Measurements from ENCODE around the gene PHC2. TPM values are rescaled to one million over a fixed set of nuclear protein-coding genes. Genes with fewer than 3 reads are reported as not detected.

PHC2 gene
- total RNA-seq, 1 experiment from 2014 or later, result 9.4 TPM

DNA sequence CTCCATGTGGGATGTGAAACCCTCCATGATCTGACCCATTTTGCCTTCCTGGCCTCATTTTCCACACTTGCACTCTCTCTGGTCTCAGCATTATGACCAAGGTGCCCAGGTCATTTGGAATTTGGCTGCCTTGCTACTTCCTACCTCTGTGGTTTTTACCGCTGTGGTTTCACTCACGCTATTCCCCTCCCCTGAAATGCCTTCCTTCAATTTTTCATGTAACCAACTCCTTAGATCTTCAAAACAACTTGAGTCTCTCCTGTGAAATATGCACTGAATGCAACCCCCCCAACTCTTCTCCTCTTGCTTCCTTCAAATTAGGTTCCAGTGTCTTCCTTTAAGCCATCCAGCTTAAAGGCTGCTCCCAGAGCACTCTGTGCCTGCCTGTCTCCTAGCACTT lies 50.1 kb downstream of the PHC2 start:
- Histone ChIP-seq H4K8ac (replicated peaks; ENCODE audit: insufficient read length, low read depth, low read length) (no peak overlapping the region), H3K79me1 (ENCODE audit: insufficient read depth, low read depth, low read length, poor library complexity, severe bottlenecking) (no peaks in the 10 kb centered on the region), H4K20me1 (ENCODE audit: control insufficient read depth, insufficient read depth, insufficient read length) (no peaks in the 10 kb centered on the region), H2BK12ac (ENCODE audit: insufficient read length, low read depth, low read length) (no peak overlapping the region), H3K23ac (ENCODE audit: insufficient read length, low read depth, low read length) (no peak overlapping the region), H3K9me3 (ENCODE audit: control insufficient read depth, low read depth, low read length) (no peaks in the 10 kb centered on the region), H2AK5ac (ENCODE audit: insufficient read length, low read length) (no peak overlapping the region), H3K18ac (ENCODE audit: insufficient read length, low read depth, low read length) (no peak overlapping the region), H3K9ac (ENCODE audit: extremely low read depth, insufficient read length, low read length) (no peak overlapping the region), H3T11ph (ENCODE audit: low read length) (no peak overlapping the region), H2BK20ac (ENCODE audit: low read depth, low read length, poor library complexity, severe bottlenecking) (no peak overlapping the region), H2AFZ (ENCODE audit: low read length) (no peak overlapping the region), H3K56ac (ENCODE audit: insufficient read length, low read depth, low read length) (no peak overlapping the region), H3K4ac (ENCODE audit: low read depth, low read length) (no peak overlapping the region), H3K14ac (ENCODE audit: insufficient read depth, low read length) (no peak overlapping the region), H4K91ac (ENCODE audit: insufficient read length, low read depth, low read length) (no peak overlapping the region), H3K23me2 (ENCODE audit: insufficient read length, low read depth, low read length, poor library complexity, severe bottlenecking) (no peaks in the 10 kb centered on the region), H2BK5ac (ENCODE audit: insufficient read length, low read length) (no peak overlapping the region), H3K27ac (ENCODE audit: insufficient read length, low read depth, low read length) (no peak overlapping the region), H3K4me2 (ENCODE audit: insufficient read depth, insufficient read length, low read length) (no peak overlapping the region), H2BK120ac (ENCODE audit: low read depth, low read length, poor library complexity, severe bottlenecking) (no peak overlapping the region), H3K79me2 (ENCODE audit: insufficient read depth, low read length) (no peaks in the 10 kb centered on the region), H3K27me3 (ENCODE audit: insufficient read depth, low read length) (no peaks in the 10 kb centered on the region), H4K5ac (ENCODE audit: insufficient read length, low read depth, low read length) (no peak overlapping the region), H2BK15ac (ENCODE audit: low read depth, low read length) (no peak overlapping the region), H3K4me1 (ENCODE audit: insufficient read depth, low read length) (no peaks in the 10 kb centered on the region; the same call in 1 of the 2 replicates)
- peaks cover 9% of the 10 kb centered on the region for H3K27me3 Mint-ChIP-seq (ENCODE audit: low read depth)
- no peak overlapping the region for H3K4me3 Mint-ChIP-seq
- H3K4me1 Mint-ChIP-seq, result peaks cover 24 to 27% of the 10 kb centered on the region in 2 experiments
- TF ChIP-seq, protein P1, sequence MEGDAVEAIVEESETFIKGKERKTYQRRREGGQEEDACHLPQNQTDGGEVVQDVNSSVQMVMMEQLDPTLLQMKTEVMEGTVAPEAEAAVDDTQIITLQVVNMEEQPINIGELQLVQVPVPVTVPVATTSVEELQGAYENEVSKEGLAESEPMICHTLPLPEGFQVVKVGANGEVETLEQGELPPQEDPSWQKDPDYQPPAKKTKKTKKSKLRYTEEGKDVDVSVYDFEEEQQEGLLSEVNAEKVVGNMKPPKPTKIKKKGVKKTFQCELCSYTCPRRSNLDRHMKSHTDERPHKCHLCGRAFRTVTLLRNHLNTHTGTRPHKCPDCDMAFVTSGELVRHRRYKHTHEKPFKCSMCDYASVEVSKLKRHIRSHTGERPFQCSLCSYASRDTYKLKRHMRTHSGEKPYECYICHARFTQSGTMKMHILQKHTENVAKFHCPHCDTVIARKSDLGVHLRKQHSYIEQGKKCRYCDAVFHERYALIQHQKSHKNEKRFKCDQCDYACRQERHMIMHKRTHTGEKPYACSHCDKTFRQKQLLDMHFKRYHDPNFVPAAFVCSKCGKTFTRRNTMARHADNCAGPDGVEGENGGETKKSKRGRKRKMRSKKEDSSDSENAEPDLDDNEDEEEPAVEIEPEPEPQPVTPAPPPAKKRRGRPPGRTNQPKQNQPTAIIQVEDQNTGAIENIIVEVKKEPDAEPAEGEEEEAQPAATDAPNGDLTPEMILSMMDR (conservative IDR thresholded peaks at IDR 0.05), result no peak
- H3K9me3 Mint-ChIP-seq, result no peaks in the 10 kb centered on the region
- no peak for DNase-seq
- H3K36me3 Mint-ChIP-seq (ENCODE audit: insufficient read depth in 1 of 3, low read depth in 3 of 3), result no peaks in the 10 kb centered on the region
- H3K27ac Mint-ChIP-seq, result no peak overlapping the region
- WGBS (ENCODE audit: extremely low coverage, insufficient read length, low lambda C conversion rate), result no CpG with 5 or more reads among the region's 2 CpGs

Data from H9 (cell line).